Astrocyte (in vitro differentiated cells and primary cell): ENCODE results near the gene LAMA5.

Source experiments
- EZH2 ChIP-seq: IDR thresholded peaks from 2 replicates; pipeline ENCODE4 v1.6.1; 2012; ENCODE audit warnings: mild to moderate bottlenecking, low read length, inconsistent platforms; ENCODE audit not compliant: insufficient read depth
- TF ChIP-seq, protein P1 (sequence below): IDR thresholded peaks from 2 replicates; pipeline ENCODE4 v1.5.1; 2011; ENCODE audit warnings: low read depth, mild to moderate bottlenecking, inconsistent platforms, low read length, moderate library complexity; ENCODE audit not compliant: insufficient read depth

DNA sequence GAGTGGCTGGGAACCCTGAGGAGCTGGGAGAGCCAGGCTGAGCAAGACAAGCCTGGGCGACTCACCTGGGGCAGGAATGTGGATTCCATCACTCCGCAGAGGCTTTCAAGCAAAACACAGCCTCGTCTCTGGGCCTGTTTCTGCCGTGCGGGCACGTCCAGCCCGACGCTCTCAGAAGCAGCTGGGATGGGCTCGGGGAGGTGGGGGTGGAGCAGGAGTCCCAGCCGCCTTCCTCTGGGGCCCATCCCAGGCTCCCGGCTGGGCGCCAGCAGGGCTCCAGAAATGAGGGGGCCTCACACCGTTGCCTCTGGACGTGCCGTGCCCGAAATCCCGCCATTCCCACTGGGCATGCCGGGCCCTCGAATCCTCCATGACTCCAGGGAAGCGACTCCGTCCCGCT is 11.1 kb upstream of the LAMA5 start:
- TF ChIP-seq, protein P1, sequence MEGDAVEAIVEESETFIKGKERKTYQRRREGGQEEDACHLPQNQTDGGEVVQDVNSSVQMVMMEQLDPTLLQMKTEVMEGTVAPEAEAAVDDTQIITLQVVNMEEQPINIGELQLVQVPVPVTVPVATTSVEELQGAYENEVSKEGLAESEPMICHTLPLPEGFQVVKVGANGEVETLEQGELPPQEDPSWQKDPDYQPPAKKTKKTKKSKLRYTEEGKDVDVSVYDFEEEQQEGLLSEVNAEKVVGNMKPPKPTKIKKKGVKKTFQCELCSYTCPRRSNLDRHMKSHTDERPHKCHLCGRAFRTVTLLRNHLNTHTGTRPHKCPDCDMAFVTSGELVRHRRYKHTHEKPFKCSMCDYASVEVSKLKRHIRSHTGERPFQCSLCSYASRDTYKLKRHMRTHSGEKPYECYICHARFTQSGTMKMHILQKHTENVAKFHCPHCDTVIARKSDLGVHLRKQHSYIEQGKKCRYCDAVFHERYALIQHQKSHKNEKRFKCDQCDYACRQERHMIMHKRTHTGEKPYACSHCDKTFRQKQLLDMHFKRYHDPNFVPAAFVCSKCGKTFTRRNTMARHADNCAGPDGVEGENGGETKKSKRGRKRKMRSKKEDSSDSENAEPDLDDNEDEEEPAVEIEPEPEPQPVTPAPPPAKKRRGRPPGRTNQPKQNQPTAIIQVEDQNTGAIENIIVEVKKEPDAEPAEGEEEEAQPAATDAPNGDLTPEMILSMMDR: no peak
- no peak for TF ChIP-seq EZH2
